ENCODE results near the gene EMILIN2. TPM values are rescaled to one million over a fixed set of nuclear protein-coding genes. Genes with fewer than 3 reads are reported as not detected.
"Not testable (repeated sequence)": the region's sequence is repeated elsewhere in the genome, so short reads cannot be mapped to it uniquely, and the experiment has no call there.

The EMILIN2 gene
- total RNA-seq, 1 donor from 2014 or later = 6.8 TPM

- DNase-seq (ENCODE audit: low spot score) = no peak
- no peak overlapping the region for H3K4me3 Mint-ChIP-seq (ENCODE audit: unreplicated experiment)
- H3K9me3 Mint-ChIP-seq (ENCODE audit: unreplicated experiment) = no peaks in the 10 kb centered on the region
- TF ChIP-seq CTCF (IDR thresholded peaks at IDR 0.05; ENCODE audit: unreplicated experiment) = no peak
- no peak overlapping the region for H3K27ac Mint-ChIP-seq (ENCODE audit: unreplicated experiment)
- peaks cover 11% of the 10 kb centered on the region for H3K27me3 Mint-ChIP-seq (ENCODE audit: unreplicated experiment)
- no peaks in the 10 kb centered on the region for H3K36me3 Mint-ChIP-seq (ENCODE audit: low read depth, unreplicated experiment)
- H3K4me1 Mint-ChIP-seq (ENCODE audit: unreplicated experiment) = peaks cover 24% of the 10 kb centered on the region
Measured at GRCh38 chr18:2851771-2852170, 5.0 kb downstream of the EMILIN2 start.

- H3K9me3 Mint-ChIP-seq (ENCODE audit: unreplicated experiment); H3K4me3 Mint-ChIP-seq (ENCODE audit: unreplicated experiment); H3K36me3 Mint-ChIP-seq (ENCODE audit: low read depth, unreplicated experiment); H3K27ac Mint-ChIP-seq (ENCODE audit: unreplicated experiment); DNase-seq (ENCODE audit: low spot score): not testable (repeated sequence)
- Mint-ChIP-seq H3K27me3 (ENCODE audit: unreplicated experiment) (peaks cover 11% of the 10 kb centered on the region), H3K4me1 (ENCODE audit: unreplicated experiment) (peaks cover 24% of the 10 kb centered on the region)
Measured at GRCh38 chr18:2852460-2852859, 5.7 kb downstream of the EMILIN2 start.

GRCh38 chr18:2853173-2853925 lies 6.5 kb downstream of the EMILIN2 start:
- no peak for TF ChIP-seq CTCF (IDR thresholded peaks at IDR 0.05; ENCODE audit: unreplicated experiment)
- no peaks in the 10 kb centered on the region for H3K9me3 Mint-ChIP-seq (ENCODE audit: unreplicated experiment)
- H3K27me3 Mint-ChIP-seq (ENCODE audit: unreplicated experiment) = peaks cover 5% of the 10 kb centered on the region
- H3K36me3 Mint-ChIP-seq (ENCODE audit: low read depth, unreplicated experiment) = no peaks in the 10 kb centered on the region
- no peak for DNase-seq (ENCODE audit: low spot score)
- no peak overlapping the region for H3K4me3 Mint-ChIP-seq (ENCODE audit: unreplicated experiment)
- no peak overlapping the region for H3K27ac Mint-ChIP-seq (ENCODE audit: unreplicated experiment)
- peaks cover 19% of the 10 kb centered on the region for H3K4me1 Mint-ChIP-seq (ENCODE audit: unreplicated experiment)

- Mint-ChIP-seq H3K4me3 (ENCODE audit: unreplicated experiment) (no peak overlapping the region), H3K4me1 (ENCODE audit: unreplicated experiment) (peaks cover 16% of the 10 kb centered on the region), H3K27me3 (ENCODE audit: unreplicated experiment) (peaks cover 3% of the 10 kb centered on the region), H3K27ac (ENCODE audit: unreplicated experiment) (no peak overlapping the region), H3K9me3 (ENCODE audit: unreplicated experiment) (no peaks in the 10 kb centered on the region), H3K36me3 (ENCODE audit: low read depth, unreplicated experiment) (no peaks in the 10 kb centered on the region)
- no peak for TF ChIP-seq CTCF (IDR thresholded peaks at IDR 0.05; ENCODE audit: unreplicated experiment)
- no peak for DNase-seq (ENCODE audit: low spot score)
Measured at GRCh38 chr18:2853926-2854664, 7.3 kb downstream of the EMILIN2 start.

GRCh38 chr18:2854875-2855274 lies 8.1 kb downstream of the EMILIN2 start:
- Mint-ChIP-seq H3K27ac (ENCODE audit: unreplicated experiment) (no peak overlapping the region), H3K9me3 (ENCODE audit: unreplicated experiment) (no peaks in the 10 kb centered on the region), H3K36me3 (ENCODE audit: low read depth, unreplicated experiment) (no peaks in the 10 kb centered on the region), H3K27me3 (ENCODE audit: unreplicated experiment) (peaks cover 3% of the 10 kb centered on the region), H3K4me3 (ENCODE audit: unreplicated experiment) (no peak overlapping the region), H3K4me1 (ENCODE audit: unreplicated experiment) (peaks cover 16% of the 10 kb centered on the region)
- TF ChIP-seq CTCF (IDR thresholded peaks at IDR 0.05; ENCODE audit: unreplicated experiment) = no peak
- DNase-seq (ENCODE audit: low spot score) = no peak
